ENCODE data around the gene DNAI7. TPM values are rescaled to one million over a fixed set of nuclear protein-coding genes. Genes with fewer than 3 reads are reported as not detected.

Gene DNAI7
- total RNA-seq, 1 experiment from 2014 or later: not detected

DNA sequence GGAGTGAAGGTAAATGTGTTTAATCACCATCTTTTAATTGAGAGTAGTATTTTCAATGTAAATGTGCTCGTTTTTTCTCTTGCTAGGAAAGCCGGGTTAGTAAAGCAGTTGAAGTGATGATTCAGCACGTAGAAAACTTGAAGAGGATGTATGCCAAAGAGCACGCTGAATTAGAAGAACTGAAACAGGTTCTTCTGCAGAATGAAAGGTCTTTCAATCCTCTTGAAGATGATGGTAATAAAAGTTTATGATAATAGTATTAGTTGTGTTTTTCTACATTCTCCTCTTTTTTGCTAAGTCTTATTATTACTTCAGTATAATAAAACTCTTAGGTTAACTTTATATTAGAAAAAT is 93.9 kb downstream of the DNAI7 start:
- H3K9me3 ChIP-seq (replicated peaks): no peaks in the 10 kb centered on the region

DNA sequence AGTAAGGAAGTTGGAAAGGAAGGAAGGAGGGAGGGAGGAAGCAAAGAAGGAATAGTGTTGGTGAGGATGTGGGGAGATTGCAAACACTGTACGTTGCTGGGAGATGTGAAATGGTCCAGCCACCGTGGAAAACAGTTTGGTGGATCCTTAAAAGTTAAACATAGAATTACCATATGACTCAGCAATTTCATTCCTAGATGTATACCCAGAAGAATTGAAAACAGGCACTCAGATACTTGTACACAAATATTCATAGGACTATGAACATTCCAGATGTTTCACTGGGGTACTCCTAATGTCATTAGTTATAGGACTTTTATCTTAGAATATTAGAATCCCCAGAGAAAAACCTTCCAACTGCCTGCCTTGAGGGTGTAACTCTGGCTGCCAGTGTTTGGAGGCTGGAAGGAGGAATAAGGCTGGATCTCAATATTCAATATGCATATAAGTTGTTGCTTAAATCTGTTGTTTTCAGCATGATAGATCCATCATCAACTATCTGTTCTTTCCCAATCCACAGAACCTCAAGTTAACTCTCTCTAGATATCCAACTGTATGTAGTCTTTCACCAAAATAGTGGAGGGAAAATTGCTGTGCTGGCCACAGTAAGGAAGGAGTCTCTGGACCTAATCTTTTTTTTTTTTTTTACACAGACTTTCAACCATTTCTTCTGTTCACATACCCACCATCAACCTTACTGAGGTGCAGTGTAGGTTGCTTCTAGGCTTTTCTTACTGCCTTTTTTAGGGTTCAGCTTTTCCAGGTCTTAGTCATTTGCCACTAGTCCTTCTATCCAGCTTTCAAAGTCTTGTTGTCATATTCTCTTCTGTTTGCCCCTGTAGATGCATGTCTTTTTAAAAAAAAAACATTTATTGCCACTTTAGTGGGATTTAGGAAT is 94.5 kb downstream of the DNAI7 start:
- Histone ChIP-seq H3K9me3 (replicated peaks) (no peaks in the 10 kb centered on the region), H3K4me3 (no peak overlapping the region), H3K36me3 (no peaks in the 10 kb centered on the region), H3K4me1 (no peaks in the 10 kb centered on the region), H3K27ac (no peak overlapping the region), H3K27me3 (no peaks in the 10 kb centered on the region)
- DNase-seq: no peak

More for the DNA sequence above, 93.9 kb downstream of the DNAI7 start:
- Histone ChIP-seq H3K4me3 (no peak overlapping the region), H3K4me1 (no peaks in the 10 kb centered on the region), H3K27ac (no peak overlapping the region), H3K36me3 (no peaks in the 10 kb centered on the region), H3K27me3 (no peaks in the 10 kb centered on the region)
- DNase-seq: no peak

DNA sequence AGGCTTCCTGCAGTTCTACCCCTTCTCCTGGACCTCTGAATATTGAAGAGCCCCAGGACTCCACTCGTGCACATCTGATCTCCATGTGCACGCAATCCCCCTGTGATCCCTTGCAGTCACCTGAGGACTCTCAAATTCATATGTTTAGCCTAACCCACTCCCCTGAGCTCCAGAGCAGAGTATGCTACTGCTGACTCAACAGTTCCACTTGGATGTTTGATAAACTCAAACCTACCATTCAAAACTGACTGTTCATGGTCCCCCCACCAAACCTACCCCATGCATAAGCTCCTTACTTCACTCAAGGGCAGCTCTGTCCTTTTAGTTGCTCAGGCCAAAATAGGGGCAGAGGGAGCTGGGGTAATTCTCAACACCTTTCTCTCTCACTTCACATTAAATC is 96.0 kb downstream of the DNAI7 start:
- Histone ChIP-seq H3K27me3 (no peaks in the 10 kb centered on the region), H3K4me3 (no peak overlapping the region), H3K4me1 (no peaks in the 10 kb centered on the region), H3K9me3 (replicated peaks) (no peaks in the 10 kb centered on the region; the same call in 1 of the 2 replicates), H3K36me3 (no peaks in the 10 kb centered on the region), H3K27ac (no peak overlapping the region)
- no peak for DNase-seq

DNA sequence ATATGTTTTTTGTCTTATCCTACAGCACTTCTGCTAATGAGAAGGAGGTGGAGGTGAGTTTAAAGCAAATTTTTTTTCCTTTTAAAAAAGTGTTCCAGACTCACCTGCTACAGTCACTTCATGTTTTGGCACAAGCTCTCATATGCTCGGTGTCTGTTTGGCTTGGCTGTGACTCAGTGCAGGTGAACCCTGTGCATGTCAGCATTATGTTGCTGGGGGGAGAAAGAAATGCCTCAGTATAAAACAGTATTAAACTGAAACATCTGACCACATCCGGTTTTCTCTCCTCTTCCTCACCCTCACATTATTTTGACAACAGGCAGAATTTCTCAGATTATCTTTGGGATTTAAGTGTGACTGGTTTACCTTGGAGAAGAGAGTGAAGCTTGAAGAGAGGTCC is 105.2 kb downstream of the DNAI7 start:
- no peaks in the 10 kb centered on the region for H3K36me3 ChIP-seq
- H3K9me3 ChIP-seq (replicated peaks): no peaks in the 10 kb centered on the region; the same call in 1 of the 2 replicates
- H3K27me3 ChIP-seq: 0 out of 2 replicates have a peak, but pooled peaks cover 3% of the 10 kb centered on the region
- H3K4me3 ChIP-seq: no peak overlapping the region
- no peak for DNase-seq
- H3K27ac ChIP-seq: no peak overlapping the region
- H3K4me1 ChIP-seq: peaks cover 2% of the 10 kb centered on the region; the same call in 1 of the 2 replicates

DNA sequence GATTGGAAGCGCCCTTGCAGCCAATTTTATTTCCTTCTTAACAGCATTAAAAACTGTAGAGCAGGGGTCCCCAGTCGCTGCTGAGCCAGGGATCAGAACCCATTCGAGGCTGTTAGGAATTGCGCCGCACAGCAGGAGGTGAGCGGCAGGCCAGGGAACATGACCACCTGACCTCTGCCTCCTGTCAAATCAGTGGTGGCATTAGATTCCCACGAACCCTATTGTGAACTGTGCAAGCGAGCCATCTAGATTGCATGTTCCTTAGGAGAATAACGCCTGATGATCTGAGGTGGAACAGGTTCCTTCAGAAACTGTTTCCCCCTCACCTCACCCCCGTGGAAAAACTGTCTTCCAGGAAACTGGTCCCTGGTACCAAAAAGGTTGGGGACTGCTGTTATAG is 107.4 kb downstream of the DNAI7 start:
- no peak overlapping the region for H3K4me3 ChIP-seq
- H3K36me3 ChIP-seq: no peaks in the 10 kb centered on the region
- no peaks in the 10 kb centered on the region for H3K9me3 ChIP-seq (replicated peaks)
- H3K27ac ChIP-seq: no peak overlapping the region
- H3K27me3 ChIP-seq: no peaks in the 10 kb centered on the region
- H3K4me1 ChIP-seq: peaks cover 2% of the 10 kb centered on the region; the same call in 1 of the 2 replicates
- DNase-seq: no peak

DNA sequence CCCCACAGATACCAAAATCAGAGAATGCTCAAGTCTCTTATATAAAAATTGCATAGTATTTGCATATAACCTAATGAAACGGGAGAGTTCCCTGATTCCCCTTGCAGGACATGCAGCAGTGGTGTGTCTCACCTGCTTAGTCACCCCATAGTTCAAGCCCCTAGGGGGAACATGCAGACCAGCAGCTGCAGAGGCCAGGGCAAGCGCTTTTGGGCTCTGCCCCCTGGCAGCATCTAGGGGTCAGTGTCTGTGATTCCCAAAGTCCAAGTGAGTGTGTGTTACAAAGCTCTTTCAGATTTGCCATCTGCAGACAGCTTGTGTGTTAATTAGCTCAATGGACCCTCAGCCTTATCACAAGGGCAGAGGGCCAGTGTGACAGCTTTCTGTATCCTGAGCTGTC is 110.1 kb downstream of the DNAI7 start:
- Histone ChIP-seq H3K36me3 (no peaks in the 10 kb centered on the region), H3K27me3 (no peaks in the 10 kb centered on the region), H3K4me3 (no peak overlapping the region), H3K27ac (no peak overlapping the region), H3K4me1 (peaks cover 2% of the 10 kb centered on the region; the same call in 1 of the 2 replicates), H3K9me3 (replicated peaks) (no peaks in the 10 kb centered on the region)
- DNase-seq: peak in 1 of 2 experiments; percentile 2

DNA sequence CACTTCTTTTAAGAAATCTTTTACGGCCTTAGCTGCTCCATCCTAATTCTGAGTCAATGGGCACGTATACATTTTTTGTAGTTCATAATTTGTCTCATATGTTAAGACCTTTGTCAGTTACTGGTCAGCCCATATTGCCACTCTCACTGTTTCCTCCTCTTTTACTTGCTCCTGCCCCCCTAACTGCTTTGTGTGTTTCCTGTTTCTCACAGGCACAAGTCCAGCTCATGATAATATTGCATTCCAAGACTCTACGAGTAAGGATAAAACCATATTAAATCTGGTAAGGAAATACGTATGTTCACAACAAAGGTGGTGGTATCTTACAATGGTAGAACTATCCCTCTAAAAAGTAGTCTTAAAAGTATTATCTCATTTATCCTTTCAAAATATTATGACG is 111.7 kb downstream of the DNAI7 start:
- Histone ChIP-seq H3K36me3 (no peaks in the 10 kb centered on the region), H3K27ac (no peak overlapping the region)
- DNase-seq: no peak

DNA sequence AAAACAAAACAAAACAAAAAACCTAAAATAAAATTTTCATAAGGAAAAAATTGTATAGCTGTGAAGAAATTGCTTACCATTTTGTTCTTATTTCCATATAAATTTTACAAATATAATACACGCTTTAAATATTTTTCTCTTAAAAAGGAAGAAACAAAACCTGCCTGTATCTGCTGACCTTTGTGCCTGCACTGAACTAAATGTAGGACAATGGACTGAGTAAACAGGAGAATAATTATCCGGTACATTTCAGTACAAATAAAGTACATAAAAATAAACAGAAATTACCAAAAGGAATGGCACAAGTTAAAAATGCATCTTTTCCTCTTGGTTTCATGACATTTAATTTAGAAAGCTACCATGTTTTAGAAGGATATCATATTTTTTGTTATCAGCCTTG is 112.3 kb downstream of the DNAI7 start:
- no peaks in the 10 kb centered on the region for H3K36me3 ChIP-seq
- no peaks in the 10 kb centered on the region for H3K9me3 ChIP-seq (replicated peaks)
- no peak overlapping the region for H3K4me3 ChIP-seq
- no peaks in the 10 kb centered on the region for H3K27me3 ChIP-seq
- no peak overlapping the region for H3K27ac ChIP-seq
- H3K4me1 ChIP-seq: no peaks in the 10 kb centered on the region
- DNase-seq: no peak

More for the DNA sequence above, 111.7 kb downstream of the DNAI7 start:
- no peaks in the 10 kb centered on the region for H3K4me1 ChIP-seq
- no peak overlapping the region for H3K4me3 ChIP-seq
- H3K27me3 ChIP-seq: no peaks in the 10 kb centered on the region
- no peaks in the 10 kb centered on the region for H3K9me3 ChIP-seq (replicated peaks)

DNA sequence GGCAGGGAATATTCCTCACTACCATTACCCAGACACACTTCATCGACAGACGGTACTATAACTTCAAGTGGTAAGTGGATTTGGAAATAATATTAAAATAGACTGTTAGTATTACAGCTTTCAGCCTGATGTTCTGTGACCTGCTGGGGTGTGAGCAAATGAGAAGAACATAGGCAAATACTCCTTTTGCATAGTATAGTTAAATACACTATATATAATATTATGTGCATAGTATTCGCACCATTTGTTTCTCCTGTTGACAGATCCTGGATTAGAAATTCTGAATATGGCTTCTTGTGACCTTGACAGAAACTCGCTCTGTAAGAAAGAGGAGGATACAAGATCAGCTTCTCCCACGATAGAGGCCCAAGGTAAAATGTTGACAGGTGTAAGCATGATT is 115.6 kb downstream of the DNAI7 start:
- H3K27ac ChIP-seq: no peak overlapping the region
- H3K4me1 ChIP-seq: no peaks in the 10 kb centered on the region
- DNase-seq: no peak
- H3K4me3 ChIP-seq: no peak overlapping the region
- no peaks in the 10 kb centered on the region for H3K27me3 ChIP-seq
- H3K36me3 ChIP-seq: no peaks in the 10 kb centered on the region
- no peaks in the 10 kb centered on the region for H3K9me3 ChIP-seq (replicated peaks)

DNA sequence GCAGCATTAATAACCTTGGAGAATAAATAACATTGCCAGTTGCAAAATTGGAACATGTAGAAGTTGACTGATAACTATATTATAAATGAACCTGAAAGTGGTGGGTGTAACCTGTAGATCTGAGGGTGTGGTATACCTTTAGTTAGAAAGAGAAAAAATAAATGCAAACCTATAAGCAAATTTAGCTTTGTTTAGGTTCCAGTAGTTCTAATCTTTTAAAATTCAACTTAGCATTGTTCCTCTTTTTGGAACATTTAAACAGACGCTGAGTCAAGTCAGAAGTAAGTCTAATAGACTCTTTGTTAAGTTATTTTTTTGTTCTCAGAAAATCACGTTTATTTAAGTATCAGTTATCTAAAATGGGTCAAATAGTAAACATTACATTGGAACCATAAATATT is 120.0 kb downstream of the DNAI7 start:
- Histone ChIP-seq H3K9me3 (replicated peaks) (no peaks in the 10 kb centered on the region), H3K36me3 (no peaks in the 10 kb centered on the region), H3K4me3 (no peak overlapping the region), H3K4me1 (no peaks in the 10 kb centered on the region), H3K27ac (no peak overlapping the region), H3K27me3 (no peaks in the 10 kb centered on the region)
- DNase-seq: no peak

DNA sequence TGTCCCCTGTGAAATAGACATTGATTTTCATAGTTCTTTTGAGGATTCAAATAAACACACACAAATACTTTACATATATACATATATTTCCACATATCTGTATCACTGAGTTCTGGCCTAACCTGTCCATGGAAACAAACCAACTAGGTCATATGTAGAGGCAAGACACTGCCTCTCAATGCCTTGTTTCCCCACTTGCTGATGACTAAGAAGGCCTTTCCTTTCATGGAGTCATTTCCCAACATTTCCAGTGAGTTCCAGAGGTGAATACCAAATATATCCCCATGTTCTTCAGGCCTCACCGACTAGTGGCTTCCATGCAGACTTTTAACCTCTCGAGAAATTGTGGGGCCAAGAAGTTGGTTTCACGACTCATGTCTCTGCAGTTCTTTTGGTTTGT is 120.8 kb downstream of the DNAI7 start:
- no peak overlapping the region for H3K27ac ChIP-seq
- no peaks in the 10 kb centered on the region for H3K9me3 ChIP-seq (replicated peaks)
- H3K4me1 ChIP-seq: no peaks in the 10 kb centered on the region
- no peak for DNase-seq
- no peak overlapping the region for H3K4me3 ChIP-seq
- no peaks in the 10 kb centered on the region for H3K36me3 ChIP-seq
- H3K27me3 ChIP-seq: no peaks in the 10 kb centered on the region

DNA sequence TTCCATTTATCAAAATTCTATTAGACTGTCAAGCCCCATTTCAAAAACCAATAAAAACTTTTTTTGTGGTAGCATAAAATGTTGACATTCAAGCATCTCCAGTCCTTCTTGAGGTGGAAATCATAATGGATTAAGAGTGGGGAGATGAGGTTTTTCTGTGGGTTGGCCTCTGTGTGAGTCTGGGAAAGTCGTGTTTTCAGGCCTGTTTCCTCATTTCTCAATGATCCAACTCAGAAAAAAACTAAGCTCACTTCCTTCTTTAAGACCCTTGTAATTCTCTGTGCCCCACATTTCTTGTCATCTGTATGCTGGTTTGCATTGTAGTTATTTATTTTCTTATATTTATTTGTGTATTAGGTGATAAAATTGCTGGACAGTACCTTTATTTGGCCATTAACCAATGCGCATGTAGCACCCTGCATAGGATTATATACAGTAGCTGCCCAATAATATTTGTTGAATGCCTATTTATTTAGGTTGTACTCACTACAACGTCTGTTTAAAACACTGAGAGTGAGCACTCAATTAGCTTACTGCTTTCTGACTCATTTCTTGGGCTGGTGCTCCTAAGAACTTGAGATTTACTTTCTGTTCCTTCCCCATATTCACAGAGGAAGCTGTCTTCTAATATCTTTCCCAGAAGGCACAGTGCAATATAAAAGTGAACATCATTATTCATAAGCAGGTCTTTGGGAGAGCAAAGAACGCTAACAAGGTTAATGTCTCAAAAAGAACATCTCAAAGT is 121.9 kb downstream of the DNAI7 start:
- Histone ChIP-seq H3K36me3 (no peaks in the 10 kb centered on the region), H3K9me3 (replicated peaks) (no peaks in the 10 kb centered on the region), H3K27me3 (no peaks in the 10 kb centered on the region), H3K27ac (no peak overlapping the region), H3K4me1 (no peaks in the 10 kb centered on the region), H3K4me3 (no peak overlapping the region)
- no peak for DNase-seq

DNA sequence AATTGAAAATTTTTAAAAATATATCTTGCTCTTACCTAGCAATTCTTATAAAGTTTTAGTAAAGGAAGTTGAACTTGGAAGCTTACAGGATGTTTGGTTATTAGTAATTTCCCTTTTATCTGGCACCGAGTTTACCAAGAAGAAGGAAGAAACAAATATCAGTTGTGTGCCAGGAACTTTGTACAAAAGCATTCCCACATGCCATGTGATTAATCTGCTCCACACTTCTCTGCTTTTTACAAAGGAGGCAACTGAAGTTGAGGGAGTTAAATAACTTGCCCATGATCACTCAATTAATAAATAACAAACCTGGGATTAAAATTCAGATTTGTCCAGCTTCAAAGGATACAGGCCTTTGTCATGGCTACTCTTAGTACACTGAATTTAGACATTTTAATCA is 123.6 kb downstream of the DNAI7 start:
- Histone ChIP-seq H3K4me3 (no peak overlapping the region), H3K9me3 (replicated peaks) (no peaks in the 10 kb centered on the region), H3K4me1 (no peaks in the 10 kb centered on the region), H3K27ac (no peak overlapping the region), H3K36me3 (no peaks in the 10 kb centered on the region), H3K27me3 (0 out of 2 replicates have a peak, but pooled peaks cover 3% of the 10 kb centered on the region)
- DNase-seq: no peak

DNA sequence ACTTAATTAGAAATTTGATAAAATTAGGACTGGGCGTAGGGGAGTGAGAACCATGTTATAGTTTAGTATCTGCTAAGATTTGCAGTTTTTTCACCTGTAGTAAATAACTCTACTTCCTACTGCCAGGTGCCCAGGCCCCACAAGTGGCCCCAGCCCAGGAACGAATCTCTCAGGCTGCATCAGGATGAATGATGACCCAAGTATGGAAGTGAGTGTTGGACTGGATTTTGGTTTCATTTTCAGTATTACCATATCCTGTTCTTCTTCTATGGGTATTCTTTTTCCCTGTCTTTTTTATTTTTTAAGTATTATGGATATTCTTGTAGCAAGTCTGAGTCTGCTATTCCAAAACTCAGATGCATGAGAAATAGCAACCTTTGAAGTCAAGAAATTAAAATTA is 125.7 kb downstream of the DNAI7 start:
- H3K9me3 ChIP-seq (replicated peaks): no peaks in the 10 kb centered on the region
- DNase-seq: no peak
- H3K4me3 ChIP-seq: no peak overlapping the region
- no peaks in the 10 kb centered on the region for H3K36me3 ChIP-seq
- no peak overlapping the region for H3K27ac ChIP-seq
- 0 out of 2 replicates have a peak, but pooled peaks cover 3% of the 10 kb centered on the region for H3K27me3 ChIP-seq
- no peaks in the 10 kb centered on the region for H3K4me1 ChIP-seq

DNA sequence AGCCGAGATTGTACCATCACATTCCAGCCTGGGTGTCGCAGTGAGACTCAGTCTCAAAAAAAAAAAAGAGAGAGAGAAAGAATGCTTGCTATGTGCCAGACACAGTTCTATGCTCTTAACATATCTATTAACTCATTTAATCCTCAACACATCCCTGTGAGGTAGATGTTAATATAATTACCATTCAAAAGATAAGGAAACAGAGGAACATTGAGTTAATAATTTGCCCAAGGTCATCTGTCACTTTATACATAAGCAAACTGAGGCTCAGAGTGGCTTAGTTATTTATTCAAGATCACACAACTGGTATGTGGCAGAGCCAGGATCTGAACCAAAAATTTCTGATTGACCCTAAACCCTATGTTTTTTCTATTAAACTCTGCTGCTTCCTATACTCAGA is 129.9 kb downstream of the DNAI7 start:
- Histone ChIP-seq H3K27me3 (0 out of 2 replicates have a peak, but pooled peaks cover 3% of the 10 kb centered on the region), H3K4me1 (no peaks in the 10 kb centered on the region), H3K9me3 (replicated peaks) (no peaks in the 10 kb centered on the region), H3K36me3 (no peaks in the 10 kb centered on the region), H3K27ac (no peak overlapping the region), H3K4me3 (no peak overlapping the region)
- no peak for DNase-seq
